Cardiac fibroblast (primary cell): Measurements from ENCODE around the gene PTPN20.

Source experiments
- DNase-seq, 2 donors: peaks; one replicate each; pipeline versions ENCODE4 v3.0.0 to v3.0.0-alpha.2; 2010; ENCODE audit warnings: low read depth in 2 of 2
- H3K4me3 ChIP-seq, 2 donors: replicated peaks in 1 of 2; 1 replicate in 1 of 2; 2 replicates in 1 of 2; pipeline ENCODE4 v1.5.1; 2011; ENCODE audit warnings: low read depth in 2 of 2, low read length in 2 of 2, mild to moderate bottlenecking in 2 of 2, moderate library complexity in 1 of 2
- CTCF ChIP-seq: IDR thresholded peaks from one replicate; pipeline ENCODE4 v1.5.1; 2011; ENCODE audit warnings: low read depth, mild to moderate bottlenecking, low read length, inconsistent platforms

PTPN20 gene

GRCh38 chr10:47025540-47026300 is 114.5 kb downstream of the PTPN20 start:
- TF ChIP-seq CTCF, result no peak
- peak; percentile 30 to 37 for DNase-seq
- no peak overlapping the region for H3K4me3 ChIP-seq

GRCh38 chr10:47026301-47027107 is 115.3 kb downstream of the PTPN20 start:
- H3K4me3 ChIP-seq, result no peak overlapping the region
- TF ChIP-seq CTCF, result no peak
- no peak for DNase-seq

- no peak overlapping the region for H3K4me3 ChIP-seq
- TF ChIP-seq CTCF, result no peak
- no peak for DNase-seq
Observed at GRCh38 chr10:47027108-47027783, 116.0 kb downstream of the PTPN20 start.

GRCh38 chr10:47027784-47028260 is 116.6 kb downstream of the PTPN20 start:
- no peak overlapping the region for H3K4me3 ChIP-seq
- DNase-seq, result no peak
- TF ChIP-seq CTCF, result no peak

GRCh38 chr10:47028466-47028865 is 117.2 kb downstream of the PTPN20 start:
- no peak for DNase-seq
- TF ChIP-seq CTCF, result no peak

GRCh38 chr10:47029181-47030009 is 118.2 kb downstream of the PTPN20 start:
- TF ChIP-seq CTCF, result no peak
- no peak overlapping the region for H3K4me3 ChIP-seq
- DNase-seq, result no peak

More at GRCh38 chr10:47028466-47028865, 117.2 kb downstream of the PTPN20 start:
- H3K4me3 ChIP-seq, result no peak overlapping the region
